ENCODE data around the gene PMP22. TPM values are rescaled to one million over a fixed set of nuclear protein-coding genes. Genes with fewer than 3 reads are reported as not detected.

Gene PMP22
- total RNA-seq, 6 experiments from 2014 or later = 3.0 to 9.2 (median 6.9) TPM

GRCh38 chr17:15250135-15250860, 14.8 kb downstream of the PMP22 start:
- H3K27ac ChIP-seq = no peak overlapping the region
- ATAC-seq (peak; percentile 15 to 56 (median 40)), DNase-seq (no peak)
- no peak overlapping the region for H3K4me3 ChIP-seq
- no peak for TF ChIP-seq POLR2A (IDR thresholded peaks at IDR 0.05)
- no peak for TF ChIP-seq CTCF (IDR thresholded peaks at IDR 0.05)
- H3K4me1 ChIP-seq = no peaks in the 10 kb centered on the region
- 74% methylated on average over 11 of the region's 11 CpGs for WGBS (ENCODE audit: insufficient coverage, low coverage, low lambda C conversion rate, missing lambda C conversion rate)
- H3K36me3 ChIP-seq = no peaks in the 10 kb centered on the region
- H3K9me3 ChIP-seq = no peaks in the 10 kb centered on the region
- intact Hi-C loops (cut with DNase I) = no loop called here
- peaks cover 0 to 3% of the 10 kb centered on the region in 2 donors for H3K27me3 ChIP-seq

- ATAC-seq (peak; percentile 37 to 73 (median 50)), DNase-seq (no peak)
- Histone ChIP-seq H3K9me3 (no peaks in the 10 kb centered on the region), H3K4me1 (no peaks in the 10 kb centered on the region), H3K36me3 (no peaks in the 10 kb centered on the region), H3K27ac (no peak overlapping the region), H3K4me3 (no peak overlapping the region), H3K27me3 (peaks cover 0 to 3% of the 10 kb centered on the region in 2 donors)
- WGBS (ENCODE audit: insufficient coverage, low coverage, low lambda C conversion rate, missing lambda C conversion rate) = 52% methylated on average over 5 of the region's 5 CpGs
- TF ChIP-seq POLR2A (IDR thresholded peaks at IDR 0.05) (no peak), CTCF (IDR thresholded peaks at IDR 0.05) (no peak)
- intact Hi-C loops (cut with DNase I) = no loop called here
Observed at GRCh38 chr17:15249487-15249886, 15.6 kb downstream of the PMP22 start.

- no peak overlapping the region for H3K27ac ChIP-seq
- no peak for DNase-seq
- 91% methylated on average over 7 of the region's 8 CpGs for WGBS (ENCODE audit: insufficient coverage, low coverage, low lambda C conversion rate, missing lambda C conversion rate)
- peak in 1 of 4 donors; percentile 22 for ATAC-seq
- H3K4me1 ChIP-seq = no peaks in the 10 kb centered on the region
- no peak overlapping the region for H3K4me3 ChIP-seq
- H3K27me3 ChIP-seq = peaks cover 0 to 3% of the 10 kb centered on the region in 2 donors
- H3K9me3 ChIP-seq = no peaks in the 10 kb centered on the region
- no peaks in the 10 kb centered on the region for H3K36me3 ChIP-seq
- TF ChIP-seq CTCF (IDR thresholded peaks at IDR 0.05) = peak in 3 of 4 donors; percentile 16 to 32 (median 20)
- no peak for TF ChIP-seq POLR2A (IDR thresholded peaks at IDR 0.05)
- intact Hi-C loops (cut with DNase I) = no loop called here
Observed at GRCh38 chr17:15247891-15248529, 17.1 kb downstream of the PMP22 start.

GRCh38 chr17:15245054-15245453, 20.1 kb downstream of the PMP22 start:
- TF ChIP-seq CTCF (IDR thresholded peaks at IDR 0.05) (no peak), POLR2A (IDR thresholded peaks at IDR 0.05) (no peak)
- H3K36me3 ChIP-seq = no peaks in the 10 kb centered on the region
- H3K9me3 ChIP-seq = no peaks in the 10 kb centered on the region
- WGBS (ENCODE audit: insufficient coverage, low coverage, low lambda C conversion rate, missing lambda C conversion rate) = 57% methylated on average over 1 of the region's 5 CpGs
- intact Hi-C loops (cut with DNase I) = no loop called here
- H3K27me3 ChIP-seq = no peaks in the 10 kb centered on the region
- ATAC-seq = no peak
- H3K4me1 ChIP-seq = no peaks in the 10 kb centered on the region
- no peak overlapping the region for H3K27ac ChIP-seq
- DNase-seq = no peak
- no peak overlapping the region for H3K4me3 ChIP-seq
